ENCODE data around the gene PAPSS2. TPM values are rescaled to one million over a fixed set of nuclear protein-coding genes. Genes with fewer than 3 reads are reported as not detected.
A peak's percentile ranks its signal among the peaks of the same experiment; 100 is the strongest.
"Not testable (repeated sequence)": the region's sequence is repeated elsewhere in the genome, so short reads cannot be mapped to it uniquely, and the experiment has no call there.

Gene PAPSS2
- total RNA-seq, 1 experiment from 2014 or later: 1.5 TPM

GRCh38 chr10:87729940-87730339 lies 70.3 kb downstream of the PAPSS2 start:
- Histone ChIP-seq H3K27ac (no peak overlapping the region), H3K36me3 (no peaks in the 10 kb centered on the region), H3K9me3 (replicated peaks) (no peaks in the 10 kb centered on the region), H3K27me3 (no peaks in the 10 kb centered on the region), H3K4me1 (peaks cover 2% of the 10 kb centered on the region; the same call in 1 of the 2 replicates), H3K4me3 (no peak overlapping the region)
- DNase-seq: no peak

- no peak overlapping the region for H3K27ac ChIP-seq
- H3K4me1 ChIP-seq: peaks cover 5% of the 10 kb centered on the region; the same call in 1 of the 2 replicates
- DNase-seq: no peak
- no peak overlapping the region for H3K4me3 ChIP-seq
- no peaks in the 10 kb centered on the region for H3K9me3 ChIP-seq (replicated peaks)
- no peaks in the 10 kb centered on the region for H3K27me3 ChIP-seq
- no peaks in the 10 kb centered on the region for H3K36me3 ChIP-seq
Measured at GRCh38 chr10:87733081-87733480, 73.4 kb downstream of the PAPSS2 start.

DNA sequence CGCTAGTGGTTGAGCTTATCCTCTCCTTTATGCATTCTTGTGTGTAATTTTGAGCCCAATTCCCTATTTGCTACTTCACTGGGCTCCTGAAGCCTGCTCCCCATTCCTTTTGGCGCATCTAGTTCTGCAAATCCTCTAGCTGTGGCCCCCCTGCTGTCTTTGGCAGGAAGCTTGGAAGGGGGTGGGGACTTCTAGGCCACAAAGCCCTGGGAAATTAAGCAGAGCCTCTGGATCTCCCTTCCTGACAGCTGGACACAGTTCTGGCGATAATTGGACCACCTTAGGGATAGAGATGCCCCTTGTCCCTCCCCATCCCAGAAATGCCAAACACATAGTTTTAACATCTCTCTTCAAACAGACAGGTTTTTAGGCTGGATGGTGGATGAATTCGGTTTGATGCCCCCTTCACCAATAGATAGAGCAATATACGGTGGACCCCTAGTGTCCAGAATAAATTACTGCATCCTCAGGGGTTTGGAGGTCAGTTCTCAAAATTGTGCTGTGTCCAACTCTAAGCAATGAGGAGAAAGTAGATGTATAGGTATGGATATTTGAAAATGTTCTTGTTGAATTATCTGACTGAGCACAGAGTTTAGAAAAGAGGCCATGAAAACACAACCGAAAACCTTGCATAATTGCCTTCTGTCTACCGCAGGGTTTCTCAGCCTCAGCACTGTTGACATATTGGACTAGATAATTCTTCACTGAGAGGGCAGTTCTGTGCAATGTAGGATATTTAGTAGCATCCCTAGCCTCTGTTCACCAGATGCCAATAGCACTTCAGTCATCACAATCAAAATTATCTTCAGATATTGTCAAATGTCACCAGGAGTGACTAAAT lies 75.5 kb downstream of the PAPSS2 start:
- H3K4me3 ChIP-seq: peak overlapping the region; percentile 43
- no peak overlapping the region for H3K27ac ChIP-seq
- no peaks in the 10 kb centered on the region for H3K36me3 ChIP-seq
- H3K27me3 ChIP-seq: no peaks in the 10 kb centered on the region
- no peaks in the 10 kb centered on the region for H3K9me3 ChIP-seq (replicated peaks)
- DNase-seq: peak; percentile 41 to 63
- H3K4me1 ChIP-seq: peaks cover 5% of the 10 kb centered on the region; the same call in 1 of the 2 replicates

DNA sequence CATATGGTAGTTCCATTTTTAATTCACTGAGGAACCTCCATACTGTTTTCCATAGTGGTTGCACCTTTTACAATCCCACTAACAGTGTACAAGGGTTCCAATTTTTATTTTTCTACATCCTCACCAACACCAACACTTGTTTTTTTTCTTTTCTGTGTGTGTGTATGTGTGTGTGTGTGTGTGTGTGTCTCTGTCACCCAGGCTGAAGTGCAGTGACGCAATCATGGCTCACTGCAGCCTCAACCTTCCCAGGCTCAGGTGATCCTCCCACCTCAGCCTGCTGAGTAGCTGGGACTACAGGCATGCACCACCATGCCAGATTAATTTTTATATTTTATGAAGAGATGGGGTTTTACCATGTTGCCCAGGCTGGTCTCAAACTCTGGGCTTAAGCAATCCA lies 78.6 kb downstream of the PAPSS2 start:
- H3K4me3 ChIP-seq; H3K4me1 ChIP-seq; H3K9me3 ChIP-seq (replicated peaks); H3K27me3 ChIP-seq; H3K27ac ChIP-seq; H3K36me3 ChIP-seq; DNase-seq: not testable (repeated sequence)

GRCh38 chr10:87739703-87740102 lies 80.0 kb downstream of the PAPSS2 start:
- H3K4me1 ChIP-seq: peaks cover 5% of the 10 kb centered on the region; the same call in 1 of the 2 replicates
- no peak for DNase-seq
- no peaks in the 10 kb centered on the region for H3K36me3 ChIP-seq
- H3K27me3 ChIP-seq: no peaks in the 10 kb centered on the region
- no peaks in the 10 kb centered on the region for H3K9me3 ChIP-seq (replicated peaks)
- no peak overlapping the region for H3K4me3 ChIP-seq
- no peak overlapping the region for H3K27ac ChIP-seq

- H3K4me1 ChIP-seq: no peaks in the 10 kb centered on the region
- H3K4me3 ChIP-seq: no peak overlapping the region
- H3K27me3 ChIP-seq: no peaks in the 10 kb centered on the region
- no peaks in the 10 kb centered on the region for H3K9me3 ChIP-seq (replicated peaks)
- no peaks in the 10 kb centered on the region for H3K36me3 ChIP-seq
- H3K27ac ChIP-seq: no peak overlapping the region
- no peak for DNase-seq
Measured at GRCh38 chr10:87740254-87740655, 80.6 kb downstream of the PAPSS2 start.

GRCh38 chr10:87742992-87743610 lies 83.4 kb downstream of the PAPSS2 start:
- not testable (repeated sequence) for H3K9me3 ChIP-seq (replicated peaks); H3K36me3 ChIP-seq

GRCh38 chr10:87744606-87745005 lies 84.9 kb downstream of the PAPSS2 start:
- H3K4me1 ChIP-seq: no peaks in the 10 kb centered on the region
- no peaks in the 10 kb centered on the region for H3K36me3 ChIP-seq
- no peak overlapping the region for H3K27ac ChIP-seq
- no peak overlapping the region for H3K4me3 ChIP-seq
- H3K27me3 ChIP-seq: no peaks in the 10 kb centered on the region
- no peak for DNase-seq
- H3K9me3 ChIP-seq (replicated peaks): no peaks in the 10 kb centered on the region

More at GRCh38 chr10:87742992-87743610, 83.4 kb downstream of the PAPSS2 start:
- H3K4me3 ChIP-seq, DNase-seq, H3K27me3 ChIP-seq, H3K27ac ChIP-seq, H3K4me1 ChIP-seq: not testable (repeated sequence)

- Histone ChIP-seq H3K27me3 (no peaks in the 10 kb centered on the region), H3K36me3 (no peaks in the 10 kb centered on the region), H3K4me3 (no peak overlapping the region), H3K27ac (no peak overlapping the region), H3K4me1 (no peaks in the 10 kb centered on the region), H3K9me3 (replicated peaks) (no peaks in the 10 kb centered on the region)
- no peak for DNase-seq
Measured at GRCh38 chr10:87746911-87747310, 87.2 kb downstream of the PAPSS2 start.

- not testable (repeated sequence) for H3K4me1 ChIP-seq; H3K27me3 ChIP-seq; DNase-seq; H3K9me3 ChIP-seq (replicated peaks); H3K27ac ChIP-seq; H3K4me3 ChIP-seq; H3K36me3 ChIP-seq
Measured at GRCh38 chr10:87748244-87748643, 88.6 kb downstream of the PAPSS2 start.

- Histone ChIP-seq H3K27ac (no peak overlapping the region), H3K36me3 (peaks cover 4% of the 10 kb centered on the region; the same call in 1 of the 2 replicates)
Measured at GRCh38 chr10:87750001-87750671, 90.5 kb downstream of the PAPSS2 start.

DNA sequence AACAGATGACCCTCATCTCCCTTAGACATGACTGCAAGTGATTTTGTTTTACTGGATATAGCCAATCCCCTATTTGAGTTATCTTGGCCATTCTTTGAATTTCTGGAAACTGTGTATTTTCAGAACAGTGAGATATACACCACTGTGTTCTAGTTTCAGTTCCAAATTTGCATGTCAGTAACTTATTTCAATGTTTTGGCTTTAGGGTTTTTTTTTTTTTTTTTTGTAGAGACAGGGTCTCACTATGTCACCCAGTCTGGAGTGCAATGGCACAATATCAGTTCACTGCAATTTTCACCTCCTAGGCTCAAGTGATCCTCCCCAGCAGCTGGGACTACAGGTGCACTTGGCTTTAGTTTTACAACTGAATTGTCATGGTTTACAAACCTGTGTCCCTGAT lies 91.1 kb downstream of the PAPSS2 start:
- H3K36me3 ChIP-seq: peaks cover 4% of the 10 kb centered on the region; the same call in 1 of the 2 replicates
- H3K27ac ChIP-seq: no peak overlapping the region
- H3K4me3 ChIP-seq: no peak overlapping the region
- H3K4me1 ChIP-seq: no peaks in the 10 kb centered on the region
- H3K27me3 ChIP-seq: no peaks in the 10 kb centered on the region
- no peaks in the 10 kb centered on the region for H3K9me3 ChIP-seq (replicated peaks)
- DNase-seq: no peak

More at GRCh38 chr10:87750001-87750671, 90.5 kb downstream of the PAPSS2 start:
- no peaks in the 10 kb centered on the region for H3K27me3 ChIP-seq
- H3K4me1 ChIP-seq: no peaks in the 10 kb centered on the region
- no peak overlapping the region for H3K4me3 ChIP-seq
- no peak for DNase-seq
- no peaks in the 10 kb centered on the region for H3K9me3 ChIP-seq (replicated peaks)

- no peaks in the 10 kb centered on the region for H3K4me1 ChIP-seq
- no peaks in the 10 kb centered on the region for H3K27me3 ChIP-seq
- H3K36me3 ChIP-seq: peaks cover 4% of the 10 kb centered on the region; the same call in 1 of the 2 replicates
- DNase-seq: no peak
- no peak overlapping the region for H3K27ac ChIP-seq
- H3K4me3 ChIP-seq: no peak overlapping the region
- H3K9me3 ChIP-seq (replicated peaks): no peaks in the 10 kb centered on the region
Measured at GRCh38 chr10:87751274-87751673, 91.6 kb downstream of the PAPSS2 start.

GRCh38 chr10:87752566-87752965 lies 92.9 kb downstream of the PAPSS2 start:
- H3K27ac ChIP-seq: no peak overlapping the region
- DNase-seq: no peak

More at GRCh38 chr10:87752566-87752965, 92.9 kb downstream of the PAPSS2 start:
- H3K4me3 ChIP-seq: no peak overlapping the region
- no peaks in the 10 kb centered on the region for H3K9me3 ChIP-seq (replicated peaks)
- no peaks in the 10 kb centered on the region for H3K27me3 ChIP-seq
- H3K4me1 ChIP-seq: no peaks in the 10 kb centered on the region
- H3K36me3 ChIP-seq: peaks cover 4% of the 10 kb centered on the region; the same call in 1 of the 2 replicates

Measured in SJCRH30 (cell line).